HG02973 (cell line): ENCODE data around the gene GLE1.

Experiments used
- ATAC-seq: cut with Tn5 transposase; IDR thresholded peaks from one replicate; pipeline ENCODE4 v1.9.1; 2021; ENCODE audit warnings: moderate library complexity; ENCODE audit not compliant: unreplicated experiment

Gene GLE1

DNA sequence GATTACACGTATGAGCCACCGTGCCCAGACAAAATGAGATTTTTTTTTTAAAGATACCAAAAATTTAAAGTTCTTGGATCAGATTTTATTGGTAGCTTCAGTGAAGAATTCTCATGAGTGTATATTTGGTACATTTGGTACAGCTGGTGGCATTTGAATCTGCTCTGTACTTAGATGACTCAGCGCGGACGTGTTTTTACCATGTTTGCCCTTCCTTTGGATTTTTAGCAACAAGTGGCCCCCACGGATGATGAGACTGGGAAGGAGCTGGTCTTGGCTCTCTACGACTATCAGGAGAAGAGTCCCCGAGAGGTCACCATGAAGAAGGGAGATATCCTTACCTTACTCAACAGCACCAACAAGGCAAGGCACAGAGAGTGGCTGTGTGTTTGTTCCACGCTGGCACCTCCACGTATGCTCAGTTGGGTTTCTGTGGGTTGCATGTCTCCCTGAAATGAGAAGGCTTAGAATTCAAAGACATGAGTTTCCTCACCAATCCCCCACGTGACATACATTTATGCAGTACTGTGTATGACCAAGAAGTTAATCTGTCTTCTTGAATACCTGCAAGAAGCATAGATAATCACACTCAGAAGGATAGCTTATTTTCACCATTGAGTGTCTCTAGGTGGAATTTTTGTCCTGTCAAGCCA lies 84.2 kb downstream of the GLE1 start:
- ATAC-seq, result no peak
